ENCODE data around the gene CMTR2. TPM values are rescaled to one million over a fixed set of nuclear protein-coding genes. Genes with fewer than 3 reads are reported as not detected.

Gene CMTR2
- polyA plus RNA-seq, 10 donors: 17.4 to 32.7 (median 23.5) TPM

DNA sequence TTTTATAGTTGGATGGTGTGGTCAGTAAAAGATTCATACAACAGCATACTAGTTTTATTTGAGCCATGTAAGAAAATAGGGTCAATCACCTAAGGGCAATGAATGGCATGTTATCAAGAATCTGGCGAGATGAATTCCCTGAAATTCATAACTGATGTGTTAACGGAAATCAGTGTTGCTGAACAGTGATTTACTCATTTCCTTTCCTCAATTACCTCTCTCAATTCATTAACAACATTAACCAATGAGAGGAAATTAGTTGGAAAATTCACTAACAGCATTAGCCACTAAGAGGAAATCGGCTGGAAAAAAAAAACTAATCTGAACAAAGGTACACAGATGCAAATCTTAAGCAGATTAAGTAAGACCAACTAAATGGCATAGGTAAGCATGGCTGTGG lies 6.3 kb downstream of the CMTR2 start:
- DNase-seq: no peak

- no peak for DNase-seq
These were observed 12.4 kb downstream of the CMTR2 start for GRCh38 chr16:71276589-71277334.

DNA sequence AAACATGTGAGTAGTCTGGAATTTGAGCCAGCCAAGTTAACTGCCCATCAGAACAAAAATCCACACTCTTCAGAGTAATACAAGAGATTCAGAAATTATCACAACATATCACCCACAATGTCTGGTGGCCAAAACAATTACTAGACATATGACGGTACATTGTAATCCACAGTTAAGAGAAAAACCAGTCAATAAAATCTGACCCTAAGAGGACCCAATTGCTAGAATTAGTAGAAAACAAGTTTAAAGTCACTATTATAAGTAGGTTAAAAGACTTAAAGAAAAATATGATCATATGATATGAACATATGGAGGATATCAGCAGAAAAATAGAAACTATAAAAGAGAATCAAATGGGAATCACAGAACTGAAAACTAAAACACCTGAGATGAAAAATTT lies 15.8 kb downstream of the CMTR2 start:
- DNase-seq: no peak

- no peak for DNase-seq
These were observed 24.9 kb downstream of the CMTR2 start for GRCh38 chr16:71264299-71264698.

DNA sequence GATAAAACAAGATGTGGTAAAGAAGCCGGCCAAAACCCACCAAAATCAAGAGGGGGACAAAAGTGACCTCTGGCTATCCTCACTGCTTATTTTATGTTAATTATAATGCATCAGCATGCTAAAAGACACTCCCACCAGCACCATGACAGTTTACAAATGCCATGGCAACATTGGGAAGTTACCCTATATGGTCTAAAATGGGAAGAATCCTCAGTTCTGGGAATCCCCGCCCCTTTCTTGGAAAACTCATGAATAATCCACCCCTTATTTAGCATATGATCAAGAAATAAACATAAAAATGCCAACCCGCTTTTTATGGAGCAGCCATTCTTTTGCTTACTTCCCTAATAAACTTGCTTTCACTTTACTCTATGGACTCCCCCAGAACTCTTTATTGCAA lies 25.6 kb downstream of the CMTR2 start:
- no peak for DNase-seq

GRCh38 chr16:71262391-71262790 lies 26.8 kb downstream of the CMTR2 start:
- no peak for DNase-seq

- no peak for DNase-seq
These were observed 28.2 kb downstream of the CMTR2 start for GRCh38 chr16:71260995-71261394.

DNA sequence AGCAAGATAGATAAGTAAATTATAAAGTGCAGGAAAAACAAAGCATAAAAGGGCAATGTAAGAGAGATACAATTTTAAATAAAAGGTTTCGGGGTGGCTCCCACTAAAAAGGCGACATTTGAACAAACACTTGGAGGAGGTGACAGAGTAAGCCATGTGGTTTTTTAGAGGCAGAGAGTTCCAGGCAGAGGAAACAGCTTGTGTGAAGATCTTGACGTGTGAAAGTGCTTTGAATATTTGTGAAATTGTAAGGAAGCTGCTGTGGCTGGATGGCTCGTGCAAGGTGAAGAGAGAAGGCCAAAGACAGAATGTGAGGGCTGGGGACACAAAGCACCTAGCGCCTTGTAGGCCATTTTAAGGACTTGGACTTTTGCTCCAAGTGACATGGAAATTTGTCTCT lies 30.1 kb downstream of the CMTR2 start:
- DNase-seq: no peak

- DNase-seq: peak in 2 of 3 donors; percentile 12 to 17
These were observed 30.8 kb downstream of the CMTR2 start for GRCh38 chr16:71258372-71258771.

- DNase-seq: no peak
These were observed 31.4 kb downstream of the CMTR2 start for GRCh38 chr16:71257768-71258167.

- DNase-seq: peak; percentile 48 to 77 (median 64)
These were observed 33.5 kb downstream of the CMTR2 start for GRCh38 chr16:71255721-71256120.

- DNase-seq: peak; percentile 51 to 88 (median 76)
These were observed 34.2 kb downstream of the CMTR2 start for GRCh38 chr16:71254832-71255525.

GRCh38 chr16:71250461-71251235 lies 38.6 kb downstream of the CMTR2 start:
- DNase-seq: peak in 1 of 3 donors; percentile 19

DNA sequence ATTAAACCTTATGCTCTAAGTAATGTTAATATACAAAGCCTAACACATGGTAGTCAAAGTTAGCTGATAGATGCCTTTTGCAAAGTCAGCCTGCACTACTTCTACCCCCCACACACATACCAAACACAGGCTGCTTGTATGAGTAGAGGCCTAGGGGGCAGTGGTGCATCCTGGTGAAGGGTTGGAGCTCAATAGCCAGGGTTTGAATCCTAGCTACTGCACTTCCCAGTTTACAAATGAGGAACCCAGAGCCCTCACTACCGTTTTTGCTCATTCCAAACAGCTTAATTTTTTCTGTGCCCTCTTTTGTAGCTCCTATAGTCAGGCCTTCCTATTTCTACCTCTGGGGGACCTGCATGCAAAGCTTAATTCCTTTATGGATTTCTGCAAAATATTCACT lies 39.8 kb downstream of the CMTR2 start:
- DNase-seq: no peak

DNA sequence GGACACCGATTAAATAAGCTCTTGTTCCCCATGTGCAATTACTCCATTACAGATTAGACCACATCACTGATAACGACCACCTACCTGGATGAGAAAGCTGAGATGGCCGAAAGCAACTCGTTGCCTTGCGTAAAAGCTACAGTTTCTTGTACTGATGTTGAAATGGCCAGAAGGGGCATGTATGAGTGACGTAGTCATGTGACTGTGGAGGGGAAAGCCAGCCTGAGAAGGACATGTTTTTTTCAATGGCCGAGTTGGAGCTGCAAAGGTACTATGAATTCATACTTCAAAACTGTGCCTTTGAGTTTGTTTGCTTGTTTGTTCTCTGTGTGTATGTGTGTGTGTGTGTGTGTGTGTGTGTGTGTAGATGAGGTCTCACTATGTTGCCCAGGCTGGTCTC lies 41.7 kb downstream of the CMTR2 start:
- no peak for DNase-seq

DNA sequence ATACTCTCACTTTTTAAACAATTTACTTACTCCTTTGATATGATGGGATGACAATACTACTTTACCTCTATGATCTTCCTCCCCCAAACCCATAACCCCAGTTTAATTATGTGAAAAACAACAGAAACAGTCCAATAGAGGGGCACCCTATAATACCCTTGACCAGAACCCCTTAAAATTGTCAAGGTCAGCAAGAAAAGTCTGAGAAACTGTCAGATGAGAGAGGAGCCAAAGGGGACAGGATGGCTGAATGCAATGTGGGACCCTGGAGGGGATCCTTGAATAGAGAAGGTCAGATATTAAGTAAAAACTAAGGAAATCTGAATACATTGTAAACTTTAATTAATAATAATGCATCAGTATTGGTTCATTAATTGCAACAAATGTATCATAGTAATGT lies 42.9 kb downstream of the CMTR2 start:
- DNase-seq: no peak

DNA sequence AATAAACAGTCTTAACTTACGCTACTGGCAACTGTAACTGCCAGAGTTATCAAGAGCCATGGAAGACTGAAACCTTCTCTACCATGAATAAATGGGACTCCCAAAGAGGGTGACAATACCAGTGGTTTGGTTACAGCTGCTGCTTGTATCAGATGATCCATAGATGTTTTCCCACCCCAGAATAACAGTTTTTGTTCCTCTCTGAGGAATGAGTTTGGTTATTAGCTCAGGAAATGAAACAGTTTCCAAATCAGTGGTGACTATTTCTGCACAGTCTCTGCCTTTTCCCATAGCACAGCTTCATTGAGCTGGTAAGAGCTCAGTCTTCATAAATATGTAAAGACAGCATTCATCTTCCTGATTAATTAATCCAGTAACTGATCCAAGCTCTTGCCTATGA lies 44.7 kb downstream of the CMTR2 start:
- no peak for DNase-seq

GRCh38 chr16:71242601-71243000 lies 46.6 kb downstream of the CMTR2 start:
- no peak for DNase-seq

DNA sequence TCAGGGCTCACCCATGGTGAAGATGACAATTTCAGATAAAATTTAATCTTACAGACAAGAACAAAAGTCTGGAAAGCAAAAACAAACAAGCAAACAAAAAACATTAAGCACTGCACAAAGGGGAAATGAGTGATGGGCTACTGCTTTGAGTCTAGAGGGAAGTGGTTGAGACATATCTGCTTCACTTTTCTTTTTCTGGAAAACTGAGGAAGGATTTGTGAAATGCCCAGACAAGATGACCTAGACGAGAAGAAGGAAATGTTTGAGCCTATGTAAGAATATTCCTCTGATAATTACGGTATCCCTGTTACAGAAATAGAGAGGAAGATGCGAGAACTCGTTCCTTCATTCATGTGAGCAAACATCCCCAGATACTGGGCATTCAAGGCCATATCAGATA lies 47.2 kb downstream of the CMTR2 start:
- no peak for DNase-seq

All from muscle of back (tissue), 11 donors.